ENCODE data around the gene CTIF.
A peak's percentile ranks its signal among the peaks of the same experiment; 100 is the strongest.
"Not testable (repeated sequence)": the region's sequence is repeated elsewhere in the genome, so short reads cannot be mapped to it uniquely, and the experiment has no call there.

The CTIF gene

GRCh38 chr18:48649231-48649630 is 110.4 kb downstream of the CTIF start:
- DNase-seq: no peak

GRCh38 chr18:48654591-48654990 is 115.8 kb downstream of the CTIF start:
- not testable (repeated sequence) for DNase-seq

- DNase-seq: no peak
Measured at GRCh38 chr18:48655508-48655907, 116.7 kb downstream of the CTIF start.

- DNase-seq: no peak
Measured at GRCh38 chr18:48656176-48656575, 117.3 kb downstream of the CTIF start.

DNA sequence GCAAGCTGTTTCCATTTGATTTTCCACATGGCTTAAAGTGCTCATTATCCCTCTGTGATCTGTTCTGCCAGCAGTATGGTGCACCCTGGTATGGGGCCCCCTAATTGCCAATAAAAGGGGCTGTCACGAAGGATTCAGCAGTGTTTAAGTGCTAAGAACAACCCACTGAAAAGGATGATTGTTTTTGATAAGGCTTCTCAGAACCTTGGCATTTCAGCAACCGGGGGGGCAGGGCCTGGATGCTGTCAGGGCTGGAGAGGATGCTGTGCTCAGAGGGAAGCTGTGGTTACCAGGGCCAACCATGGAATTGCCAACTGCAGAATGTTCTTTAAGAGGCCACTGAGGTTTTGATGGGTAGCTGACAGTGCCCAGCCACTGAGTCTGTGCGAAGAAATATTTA is 117.8 kb downstream of the CTIF start:
- DNase-seq: no peak

- no peak for DNase-seq
Measured at GRCh38 chr18:48657447-48658120, 118.8 kb downstream of the CTIF start.

DNA sequence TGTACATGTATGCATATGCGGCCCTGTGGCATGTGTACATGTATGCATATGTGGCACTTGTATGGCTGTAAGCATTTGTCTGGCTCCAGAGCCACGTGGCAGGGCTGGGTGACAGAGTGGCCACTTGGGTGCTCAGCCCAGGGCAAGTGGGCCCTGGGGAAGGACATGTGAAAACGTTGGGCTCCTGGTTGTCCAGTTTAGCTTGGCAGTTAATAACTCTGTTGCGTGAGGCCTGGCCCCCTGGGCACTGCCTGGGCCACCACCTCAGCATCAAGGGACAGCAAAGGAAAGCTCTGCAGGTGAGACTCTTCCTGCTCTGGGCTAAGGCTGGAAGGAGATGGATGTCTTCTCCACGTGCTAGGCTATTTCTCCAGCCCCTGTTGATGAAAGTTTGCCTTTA is 119.9 kb downstream of the CTIF start:
- DNase-seq: no peak

DNA sequence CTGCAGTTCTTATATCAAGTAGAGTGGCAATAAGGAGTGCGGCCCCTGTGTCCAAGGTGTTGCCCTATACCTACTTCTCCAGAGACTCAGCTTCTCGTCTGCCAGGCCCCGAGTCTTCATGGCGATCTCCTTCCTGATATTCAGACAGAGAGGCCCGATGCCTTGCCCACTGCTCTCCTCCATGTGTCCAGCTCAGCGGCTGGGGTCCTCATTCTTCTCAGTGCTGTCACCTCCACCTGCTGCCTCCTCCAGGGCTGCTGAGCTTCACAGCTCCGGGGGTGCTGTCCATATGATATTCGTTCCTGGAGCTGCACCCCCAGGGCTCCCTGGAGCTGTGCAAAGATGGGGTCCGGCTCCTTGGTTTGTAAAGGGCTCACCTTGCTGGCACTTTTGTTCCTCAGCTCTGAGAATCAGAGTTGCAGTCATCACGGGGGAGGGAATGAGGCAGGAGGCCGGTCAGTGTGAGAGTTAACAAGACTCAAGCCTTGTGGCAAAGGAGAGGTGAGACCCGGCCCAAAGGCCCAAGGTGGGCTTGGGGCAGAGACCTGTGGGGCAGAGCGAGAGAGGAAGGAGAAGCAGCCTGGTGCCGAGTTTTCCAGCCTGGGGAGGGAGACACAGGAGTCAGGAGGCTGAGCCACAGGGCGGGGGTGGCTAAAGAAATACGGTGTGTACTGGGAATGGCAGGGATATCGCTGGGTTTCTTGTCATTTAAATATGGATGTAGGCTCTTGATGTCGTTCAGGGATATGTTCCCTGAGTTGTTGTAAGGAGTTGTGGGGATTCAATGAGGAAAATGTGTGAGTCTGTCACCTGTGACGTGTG is 120.6 kb downstream of the CTIF start:
- no peak for DNase-seq

DNA sequence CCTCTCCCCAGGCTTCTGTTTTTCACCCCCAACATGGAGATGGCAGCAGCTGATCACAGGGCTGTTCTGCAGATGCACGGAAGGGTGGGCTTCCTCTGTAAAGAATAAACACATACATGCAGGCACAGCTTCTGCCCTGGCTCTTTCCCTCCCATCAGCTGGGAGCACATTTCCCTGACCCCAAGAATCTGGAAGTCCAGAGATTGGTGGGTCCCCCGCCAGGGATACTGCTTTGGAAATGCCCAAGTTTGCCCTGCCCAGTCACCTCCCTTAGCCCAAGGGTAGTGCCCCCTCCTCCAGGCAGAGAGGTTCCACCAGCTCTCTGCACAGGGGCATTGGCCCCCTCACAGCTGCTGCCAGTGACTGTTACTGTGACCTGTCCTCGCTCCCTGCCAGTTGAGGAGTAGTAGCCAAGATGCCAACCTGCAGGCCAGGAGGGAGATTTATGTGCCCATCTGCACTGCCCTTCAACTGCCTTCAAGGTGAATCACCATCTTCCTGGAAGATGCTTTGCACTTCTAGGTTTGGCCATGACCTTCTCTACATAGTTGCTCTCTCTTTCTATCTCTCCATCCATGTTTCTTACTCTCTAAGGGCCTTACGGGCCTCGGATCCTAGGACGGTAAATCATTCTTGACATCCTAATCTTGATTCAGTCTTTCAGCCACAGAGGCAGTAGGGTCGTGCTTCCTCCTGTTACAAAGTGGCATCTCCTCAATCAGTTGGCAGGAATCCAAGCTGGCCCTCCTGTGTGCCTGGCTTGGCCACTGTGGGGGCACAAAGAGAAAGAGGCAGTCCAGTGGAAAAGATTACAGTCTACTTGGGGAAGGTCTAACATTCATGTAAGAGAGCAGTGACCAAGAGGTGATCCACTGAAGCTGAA is 121.8 kb downstream of the CTIF start:
- no peak for DNase-seq

GRCh38 chr18:48661421-48661820 is 122.6 kb downstream of the CTIF start:
- DNase-seq: no peak

GRCh38 chr18:48662011-48662661 is 123.3 kb downstream of the CTIF start:
- DNase-seq: no peak

DNA sequence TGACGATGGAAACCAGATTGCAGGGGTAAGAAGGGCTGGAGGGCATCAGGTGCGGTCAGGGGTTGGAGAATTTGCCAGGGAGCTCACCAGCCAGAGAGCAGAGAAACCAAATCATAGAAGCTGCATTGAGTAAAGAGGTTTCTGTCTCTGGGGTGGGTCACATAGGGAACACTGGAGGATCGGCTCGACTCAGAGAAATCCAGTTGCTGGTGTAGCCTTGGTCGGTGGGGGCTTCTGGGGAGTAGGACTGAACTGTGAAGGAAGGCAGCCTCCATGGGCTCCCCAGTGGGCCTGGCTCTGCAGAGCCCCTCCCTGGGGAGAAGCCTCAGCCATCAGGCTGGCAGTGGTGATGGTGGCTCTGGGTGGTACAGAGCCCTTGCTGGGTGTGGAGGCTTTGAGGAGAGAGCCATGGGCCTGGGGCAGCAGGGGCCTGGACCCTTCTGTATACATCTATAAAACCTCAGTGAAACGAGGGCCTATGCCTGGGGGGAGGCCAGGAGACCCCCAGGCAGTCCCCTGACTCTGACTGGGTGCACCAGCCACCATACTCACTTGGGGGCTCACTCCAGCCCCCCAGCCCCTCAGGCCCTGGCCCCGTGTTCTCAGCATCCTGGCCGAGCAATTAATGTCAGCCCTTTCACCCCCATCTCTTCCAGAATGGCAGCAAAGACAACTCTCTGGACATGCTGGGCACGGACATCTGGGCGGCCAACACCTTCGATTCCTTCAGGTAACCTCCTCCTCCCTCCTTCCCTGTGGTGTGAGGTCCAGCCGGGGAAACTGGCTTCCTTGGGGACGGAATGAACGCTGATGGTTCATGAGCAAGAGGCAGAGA is 124.5 kb downstream of the CTIF start:
- no peak for DNase-seq

- DNase-seq: peak; percentile 35
Measured at GRCh38 chr18:48663931-48664847, 125.4 kb downstream of the CTIF start.

DNA sequence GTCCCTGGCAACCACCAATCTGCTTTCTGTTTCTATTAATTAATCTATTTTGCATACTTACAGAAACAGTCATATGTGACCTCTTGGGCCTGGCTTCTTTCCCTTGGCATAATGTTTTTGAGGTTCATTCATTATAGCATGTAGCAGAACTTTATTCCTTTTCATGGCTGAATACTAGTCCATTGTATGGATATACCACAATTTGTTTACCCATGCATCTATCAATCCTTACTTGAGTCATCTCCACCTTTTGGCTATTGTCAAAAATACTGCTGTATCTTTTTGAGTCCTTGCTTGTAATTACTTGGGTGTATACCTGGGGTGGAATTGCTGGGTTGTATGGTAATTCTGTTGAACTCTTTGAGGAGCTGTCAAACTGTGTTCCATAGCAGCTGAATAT is 126.8 kb downstream of the CTIF start:
- no peak for DNase-seq

DNA sequence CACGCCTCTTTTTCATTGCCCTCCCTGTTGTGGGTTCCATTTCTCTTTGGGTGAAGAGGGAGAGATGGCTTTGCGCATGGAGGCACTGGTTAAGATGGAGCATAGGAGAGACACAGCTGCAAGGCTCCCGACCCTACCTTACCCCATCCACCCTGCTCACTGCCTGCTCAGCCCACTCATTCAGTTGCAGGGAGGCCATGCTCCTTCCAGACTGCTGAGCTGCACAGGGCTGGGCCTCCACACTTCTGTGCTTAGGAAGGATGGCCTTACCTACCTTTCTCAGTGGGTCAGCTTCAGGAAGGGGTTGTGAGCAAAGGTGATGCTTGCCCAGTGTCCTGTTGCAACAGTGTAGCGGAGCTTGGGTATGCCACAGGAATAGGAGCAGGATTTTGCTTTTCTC is 127.8 kb downstream of the CTIF start:
- no peak for DNase-seq

GRCh38 chr18:48667276-48668254 is 128.7 kb downstream of the CTIF start:
- no peak for DNase-seq

GRCh38 chr18:48668466-48669179 is 129.8 kb downstream of the CTIF start:
- no peak for DNase-seq

DNA sequence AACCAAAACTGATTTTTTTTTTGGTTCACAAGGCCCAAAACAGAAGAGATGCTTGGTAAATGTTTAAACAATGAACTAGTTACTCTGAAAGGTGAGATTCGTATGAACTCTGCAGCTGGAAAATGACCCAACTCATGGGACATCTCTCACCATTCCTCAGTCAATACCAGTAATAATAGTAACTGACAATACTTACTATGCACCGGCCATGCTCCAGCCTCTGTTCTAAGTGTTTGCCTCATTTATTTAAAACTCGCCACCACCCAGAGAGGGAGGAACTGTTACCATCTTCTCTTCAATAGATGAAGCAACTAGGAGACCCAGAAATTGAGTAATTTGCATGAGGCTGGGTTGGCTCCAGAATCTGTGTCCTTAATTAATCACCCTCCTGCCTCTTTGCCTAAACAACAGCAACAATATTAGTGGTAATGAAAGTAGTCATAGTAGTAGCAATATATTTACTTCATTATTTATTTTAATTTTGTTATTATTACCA is 130.4 kb downstream of the CTIF start:
- no peak for DNase-seq

Measured in activated T-cell treated with anti-CD3 and anti-CD28 coated beads for 4 hours (primary cell).